ENCODE results near the gene GIMAP7. TPM values are rescaled to one million over a fixed set of nuclear protein-coding genes. Genes with fewer than 3 reads are reported as not detected.
"Not testable (repeated sequence)": the region's sequence is repeated elsewhere in the genome, so short reads cannot be mapped to it uniquely, and the experiment has no call there.

The GIMAP7 gene
- total RNA-seq, 4 donors from 2014 or later, result 14.6 to 70.8 (median 28.8) TPM

GRCh38 chr7:150513758-150514157 lies 914 bp upstream of the GIMAP7 start:
- Histone ChIP-seq H3K4me3 (no peak overlapping the region), H3K9me3 (no peaks in the 10 kb centered on the region), H3K27me3 (no peaks in the 10 kb centered on the region), H3K27ac (peak overlapping the region; percentile 48 to 81), H3K4me1 (no peaks in the 10 kb centered on the region), H3K36me3 (no peaks in the 10 kb centered on the region)
- DNase-seq, result no peak
- no peak for TF ChIP-seq POLR2A (IDR thresholded peaks at IDR 0.05)
- TF ChIP-seq, protein P1, sequence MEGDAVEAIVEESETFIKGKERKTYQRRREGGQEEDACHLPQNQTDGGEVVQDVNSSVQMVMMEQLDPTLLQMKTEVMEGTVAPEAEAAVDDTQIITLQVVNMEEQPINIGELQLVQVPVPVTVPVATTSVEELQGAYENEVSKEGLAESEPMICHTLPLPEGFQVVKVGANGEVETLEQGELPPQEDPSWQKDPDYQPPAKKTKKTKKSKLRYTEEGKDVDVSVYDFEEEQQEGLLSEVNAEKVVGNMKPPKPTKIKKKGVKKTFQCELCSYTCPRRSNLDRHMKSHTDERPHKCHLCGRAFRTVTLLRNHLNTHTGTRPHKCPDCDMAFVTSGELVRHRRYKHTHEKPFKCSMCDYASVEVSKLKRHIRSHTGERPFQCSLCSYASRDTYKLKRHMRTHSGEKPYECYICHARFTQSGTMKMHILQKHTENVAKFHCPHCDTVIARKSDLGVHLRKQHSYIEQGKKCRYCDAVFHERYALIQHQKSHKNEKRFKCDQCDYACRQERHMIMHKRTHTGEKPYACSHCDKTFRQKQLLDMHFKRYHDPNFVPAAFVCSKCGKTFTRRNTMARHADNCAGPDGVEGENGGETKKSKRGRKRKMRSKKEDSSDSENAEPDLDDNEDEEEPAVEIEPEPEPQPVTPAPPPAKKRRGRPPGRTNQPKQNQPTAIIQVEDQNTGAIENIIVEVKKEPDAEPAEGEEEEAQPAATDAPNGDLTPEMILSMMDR (IDR thresholded peaks at IDR 0.05), result no peak
- intact Hi-C loops (cut with DNase I; ENCODE audit: low total_unique reads), result no loop called here

DNA sequence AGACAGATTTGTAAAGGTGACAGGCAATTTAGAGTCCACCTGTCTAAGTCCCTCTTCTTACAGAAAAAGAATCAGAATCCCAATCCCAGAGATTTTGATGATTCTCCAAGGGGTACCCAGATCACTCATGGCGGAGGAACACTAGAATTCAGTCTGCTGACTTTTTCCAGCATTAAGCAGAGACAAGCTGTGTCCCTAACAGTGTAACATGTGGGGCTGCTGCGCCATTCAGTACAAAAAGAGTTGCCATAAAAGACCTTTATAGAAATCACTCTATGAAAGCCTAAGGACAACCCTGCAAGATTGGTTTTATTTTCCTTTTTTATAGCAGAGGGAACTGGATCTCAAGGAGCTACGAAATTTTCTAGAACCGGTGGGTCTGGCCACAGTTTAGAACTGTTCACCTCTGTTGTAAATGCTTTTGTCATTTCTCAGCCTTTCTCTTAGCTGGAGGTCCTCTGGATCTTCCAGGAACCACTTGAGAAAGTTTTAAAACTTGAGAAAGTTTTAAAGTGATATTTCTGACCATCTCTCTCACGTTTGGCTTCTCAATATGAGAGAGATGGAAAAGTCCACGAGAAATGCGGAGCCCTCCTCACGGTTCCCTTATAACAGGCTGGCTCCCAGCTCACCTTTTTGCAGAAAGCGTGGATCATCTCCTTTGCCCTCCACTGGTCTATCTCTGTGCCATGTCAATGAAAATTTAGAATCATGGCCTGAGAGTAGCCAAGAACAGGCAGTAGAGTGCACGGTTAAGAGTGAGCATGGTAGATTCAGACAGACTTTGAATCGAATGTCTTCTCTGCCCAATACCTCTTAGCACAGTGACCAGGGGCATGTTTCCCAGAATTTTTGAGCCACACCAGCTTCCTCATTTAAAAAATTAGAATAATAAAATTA lies 826 bp downstream of the GIMAP7 start:
- Histone ChIP-seq H3K36me3 (no peaks in the 10 kb centered on the region), H3K27me3 (no peaks in the 10 kb centered on the region), H3K4me1 (no peaks in the 10 kb centered on the region), H3K4me3 (peak overlapping the region; percentile 18 to 25), H3K27ac (peak overlapping the region; percentile 48 to 81), H3K9me3 (no peaks in the 10 kb centered on the region)
- no peak for DNase-seq
- TF ChIP-seq, protein P1 (IDR thresholded peaks at IDR 0.05), result no peak
- TF ChIP-seq POLR2A (IDR thresholded peaks at IDR 0.05), result peak in 1 of 2 donors; percentile 15
- intact Hi-C loops (cut with DNase I; ENCODE audit: low total_unique reads), result no loop called here

DNA sequence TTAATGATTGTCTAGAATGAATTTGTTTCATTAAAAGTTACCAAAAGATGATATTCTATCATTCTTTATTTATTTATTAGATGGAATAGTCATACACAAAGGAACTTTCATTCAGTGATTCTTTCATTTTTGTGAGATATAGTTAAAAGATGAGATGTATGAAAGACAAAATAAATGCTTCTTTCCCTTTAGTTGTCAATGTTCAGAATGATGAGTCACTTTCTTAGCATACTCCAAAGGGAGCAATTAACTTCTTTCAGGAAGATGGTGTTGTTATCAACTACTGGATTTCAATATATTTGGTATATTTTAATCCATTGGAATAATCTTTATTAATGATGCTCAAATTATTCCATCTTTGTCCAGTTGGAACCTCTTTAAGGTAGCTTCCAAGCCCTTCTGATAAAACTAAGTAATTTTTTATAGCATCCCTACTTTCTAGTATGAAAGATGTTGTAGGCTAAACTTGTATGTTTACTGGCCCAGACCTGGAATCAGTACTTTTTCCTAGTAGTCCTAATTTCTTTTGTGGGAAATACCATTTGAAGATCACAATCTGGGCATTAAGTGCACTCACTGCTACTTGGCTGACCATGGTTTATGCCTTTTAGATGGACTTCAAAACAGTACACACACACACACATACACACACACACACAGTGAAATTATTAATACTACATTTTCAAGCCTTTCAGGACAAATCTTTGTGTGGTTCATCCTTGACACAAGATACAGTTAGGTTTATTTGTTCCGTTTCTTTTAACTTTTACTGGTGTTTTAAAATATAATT lies 2.5 kb downstream of the GIMAP7 start:
- intact Hi-C loops (cut with DNase I; ENCODE audit: low total_unique reads), result no loop called here
- Histone ChIP-seq H3K27ac (peak overlapping the region; percentile 48 to 81), H3K4me1 (no peaks in the 10 kb centered on the region), H3K9me3 (no peaks in the 10 kb centered on the region), H3K27me3 (no peaks in the 10 kb centered on the region), H3K4me3 (peak overlapping the region; percentile 6 to 25), H3K36me3 (no peaks in the 10 kb centered on the region)
- TF ChIP-seq, protein P1 (IDR thresholded peaks at IDR 0.05), result no peak
- peak in 1 of 2 donors; percentile 21 for TF ChIP-seq POLR2A (IDR thresholded peaks at IDR 0.05)
- DNase-seq, result no peak

DNA sequence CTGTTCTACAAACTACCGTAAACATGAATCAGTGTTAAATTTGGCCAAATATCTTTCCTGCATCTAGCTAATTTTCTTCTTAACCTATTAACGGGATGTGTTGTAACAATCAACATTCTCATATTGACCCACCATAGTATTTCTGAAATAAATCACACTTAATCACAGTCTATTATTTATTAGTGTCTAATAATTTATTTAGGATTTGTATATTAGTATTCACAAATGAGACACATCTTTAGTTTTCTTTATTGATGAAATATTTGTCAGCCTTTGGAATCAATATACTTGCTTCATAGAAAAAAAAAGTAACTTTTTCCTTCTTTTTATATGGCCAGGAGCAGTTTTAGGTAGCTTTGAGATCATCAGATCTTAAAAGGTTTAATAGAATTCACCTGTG lies 4.6 kb downstream of the GIMAP7 start:
- intact Hi-C loops (cut with DNase I; ENCODE audit: low total_unique reads), result no loop called here
- Histone ChIP-seq H3K36me3 (no peaks in the 10 kb centered on the region), H3K9me3 (no peaks in the 10 kb centered on the region), H3K27me3 (no peaks in the 10 kb centered on the region), H3K4me1 (no peaks in the 10 kb centered on the region), H3K4me3 (no peak overlapping the region), H3K27ac (peak overlapping the region; percentile 24 to 81)
- TF ChIP-seq, protein P1 (IDR thresholded peaks at IDR 0.05), result no peak
- TF ChIP-seq POLR2A (IDR thresholded peaks at IDR 0.05), result no peak
- DNase-seq, result no peak

DNA sequence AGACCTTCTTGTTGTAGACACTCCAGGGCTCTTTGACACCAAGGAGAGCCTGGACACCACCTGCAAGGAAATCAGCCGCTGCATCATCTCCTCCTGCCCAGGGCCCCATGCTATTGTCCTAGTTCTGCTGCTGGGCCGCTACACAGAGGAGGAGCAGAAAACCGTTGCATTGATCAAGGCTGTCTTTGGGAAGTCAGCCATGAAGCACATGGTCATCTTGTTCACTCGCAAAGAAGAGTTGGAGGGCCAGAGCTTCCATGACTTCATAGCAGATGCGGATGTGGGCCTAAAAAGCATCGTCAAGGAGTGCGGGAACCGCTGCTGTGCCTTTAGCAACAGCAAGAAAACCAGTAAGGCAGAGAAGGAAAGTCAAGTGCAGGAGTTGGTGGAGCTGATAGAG lies 5.5 kb downstream of the GIMAP7 start:
- H3K9me3 ChIP-seq, result no peaks in the 10 kb centered on the region
- H3K36me3 ChIP-seq, result no peaks in the 10 kb centered on the region
- peak overlapping the region; percentile 24 to 81 for H3K27ac ChIP-seq
- intact Hi-C loops (cut with DNase I; ENCODE audit: low total_unique reads), result no loop called here
- DNase-seq, result no peak
- H3K4me3 ChIP-seq, result no peak overlapping the region
- H3K4me1 ChIP-seq, result no peaks in the 10 kb centered on the region
- H3K27me3 ChIP-seq, result no peaks in the 10 kb centered on the region
- no peak for TF ChIP-seq POLR2A (IDR thresholded peaks at IDR 0.05)
- TF ChIP-seq, protein P1 (IDR thresholded peaks at IDR 0.05), result no peak

GRCh38 chr7:150522931-150523330 lies 8.3 kb downstream of the GIMAP7 start:
- H3K4me1 ChIP-seq; H3K36me3 ChIP-seq; H3K27me3 ChIP-seq; H3K27ac ChIP-seq; intact Hi-C loops (cut with DNase I; ENCODE audit: low total_unique reads); DNase-seq; H3K9me3 ChIP-seq; H3K4me3 ChIP-seq: not testable (repeated sequence)
